GM12873 (cell line): ENCODE data around the gene ID2.

ENCODE experiments used
- TF ChIP-seq, protein P1 (sequence below): IDR thresholded peaks from 2 replicates; pipeline ENCODE4 v1.5.1; 2012; ENCODE audit warnings: low read depth, mild to moderate bottlenecking, moderate library complexity, low read length, control low read depth; ENCODE audit not compliant: insufficient read depth; ENCODE audit errors: missing control alignments

The ID2 gene

GRCh38 chr2:8681786-8682692, at the start of gene ID2:
Gene ID2 (plus strand): TSS chr2:8682056. CDS start chr2:8682166, 110 bp downstream.
- TF ChIP-seq, protein P1, sequence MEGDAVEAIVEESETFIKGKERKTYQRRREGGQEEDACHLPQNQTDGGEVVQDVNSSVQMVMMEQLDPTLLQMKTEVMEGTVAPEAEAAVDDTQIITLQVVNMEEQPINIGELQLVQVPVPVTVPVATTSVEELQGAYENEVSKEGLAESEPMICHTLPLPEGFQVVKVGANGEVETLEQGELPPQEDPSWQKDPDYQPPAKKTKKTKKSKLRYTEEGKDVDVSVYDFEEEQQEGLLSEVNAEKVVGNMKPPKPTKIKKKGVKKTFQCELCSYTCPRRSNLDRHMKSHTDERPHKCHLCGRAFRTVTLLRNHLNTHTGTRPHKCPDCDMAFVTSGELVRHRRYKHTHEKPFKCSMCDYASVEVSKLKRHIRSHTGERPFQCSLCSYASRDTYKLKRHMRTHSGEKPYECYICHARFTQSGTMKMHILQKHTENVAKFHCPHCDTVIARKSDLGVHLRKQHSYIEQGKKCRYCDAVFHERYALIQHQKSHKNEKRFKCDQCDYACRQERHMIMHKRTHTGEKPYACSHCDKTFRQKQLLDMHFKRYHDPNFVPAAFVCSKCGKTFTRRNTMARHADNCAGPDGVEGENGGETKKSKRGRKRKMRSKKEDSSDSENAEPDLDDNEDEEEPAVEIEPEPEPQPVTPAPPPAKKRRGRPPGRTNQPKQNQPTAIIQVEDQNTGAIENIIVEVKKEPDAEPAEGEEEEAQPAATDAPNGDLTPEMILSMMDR: no peak

DNA sequence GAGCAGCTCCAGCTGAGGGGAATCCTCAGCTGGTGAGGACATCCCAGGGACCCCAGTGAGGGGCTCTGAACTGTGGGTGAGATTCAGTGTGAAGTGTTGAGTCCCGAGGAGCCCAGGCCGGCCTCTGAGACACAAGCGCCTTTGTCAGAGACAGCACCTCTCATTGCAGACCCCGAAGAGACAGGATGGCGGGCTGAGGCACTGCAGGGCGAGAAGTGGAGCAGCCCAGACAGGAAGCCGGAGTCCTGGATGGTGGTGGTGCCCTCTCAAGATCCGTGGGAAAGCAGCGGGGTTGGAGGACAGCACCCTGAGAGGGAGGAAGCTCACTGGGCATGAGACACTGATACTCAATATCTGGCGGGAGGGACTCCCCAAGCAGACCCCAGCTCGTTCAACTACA, 49.1 kb upstream of the ID2 start:
- TF ChIP-seq, protein P1: no peak

- TF ChIP-seq, protein P1: no peak
Observed at GRCh38 chr2:8633186-8633734, 48.6 kb upstream of the ID2 start.

DNA sequence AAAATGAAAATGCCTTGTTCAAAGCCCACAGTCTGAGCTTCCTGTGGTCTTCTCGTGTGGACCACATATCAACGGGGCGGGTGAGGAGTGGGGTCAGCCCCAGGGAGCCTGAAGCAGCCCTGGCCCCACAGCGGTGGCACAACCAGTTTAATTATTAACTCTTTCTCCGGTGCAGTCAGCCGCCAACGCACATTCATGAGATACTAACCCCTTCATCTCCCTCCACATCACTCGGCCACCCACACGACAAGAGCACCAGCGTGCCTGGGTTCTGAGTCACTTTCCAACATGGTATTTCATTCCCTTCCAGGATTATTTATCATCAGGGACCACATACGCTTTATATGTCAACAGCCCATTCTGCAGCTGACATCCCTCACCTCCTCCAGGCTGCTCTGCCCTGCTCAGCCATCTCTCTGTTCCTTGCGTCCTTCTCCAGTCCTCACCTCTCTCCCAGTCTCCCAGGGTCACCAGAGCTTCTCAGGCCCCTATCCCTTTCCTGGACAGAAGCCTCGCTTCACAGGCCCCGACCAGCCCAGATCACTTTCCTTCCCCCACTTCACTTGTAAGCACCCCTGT, 48.0 kb upstream of the ID2 start:
- TF ChIP-seq, protein P1: no peak

GRCh38 chr2:8634466-8635172, 47.2 kb upstream of the ID2 start:
- TF ChIP-seq, protein P1: no peak

DNA sequence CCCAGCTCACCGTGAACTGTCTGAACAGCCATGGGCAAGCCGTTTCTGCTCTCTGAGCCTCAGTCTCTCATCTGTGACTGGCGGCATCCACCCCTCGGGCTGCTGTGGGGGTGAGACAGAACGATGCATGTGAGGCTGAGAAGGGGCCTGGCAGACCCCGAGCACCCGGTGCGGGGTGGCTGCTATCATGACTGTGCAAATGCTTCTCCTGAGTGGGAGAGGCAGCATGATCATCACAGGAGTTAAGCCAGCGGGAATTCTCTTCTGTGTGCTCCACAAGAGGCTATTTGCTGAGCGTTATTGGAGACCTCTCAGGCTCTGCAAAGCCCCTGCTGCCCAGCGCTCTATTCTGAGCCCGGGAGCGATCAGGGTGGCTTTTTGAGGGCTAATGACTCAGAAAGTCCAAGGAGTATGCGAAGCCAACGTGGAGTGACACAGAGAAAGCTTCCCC, 45.8 kb upstream of the ID2 start:
- TF ChIP-seq, protein P1: no peak
